HepG2 (cell line): ENCODE data around the gene ARHGEF26.

Source experiments
- CEBPB ChIP-seq: IDR thresholded peaks from 2 replicates; pipeline ENCODE4 v1.6.1; 2011; ENCODE audit warnings: low read depth, low read length, improper control_type of control experiment, borderline replicate concordance
- ELF4 ChIP-seq: sonication (generic); formaldehyde crosslinking; IDR thresholded peaks from 2 replicates; pipeline ENCODE4 v1.5.0; 2020; ENCODE audit warnings: missing genetic modification reagents, mild to moderate bottlenecking, moderate library complexity, borderline replicate concordance
- FOSL1 ChIP-seq: sonication (generic); formaldehyde crosslinking; IDR thresholded peaks from 2 replicates; pipeline ENCODE4 v1.9.0; 2021; ENCODE audit warnings: missing genetic modification reagents, borderline replicate concordance
- GTF2F1 ChIP-seq: fragments of 150-350 bp; IDR thresholded peaks from 2 replicates; pipeline ENCODE4 v1.6.1; 2014; ENCODE audit warnings: low read length
- HNRNPLL ChIP-seq: fragments of 200-400 bp; formaldehyde crosslinking; IDR thresholded peaks from 2 replicates; pipeline ENCODE4 v1.6.1; 2017; ENCODE audit warnings: mild to moderate bottlenecking, low read depth, low read length; ENCODE audit not compliant: poor library complexity, severe bottlenecking
- KLF16 ChIP-seq, 2 experiments: sonication (generic) in 1 of 2; formaldehyde crosslinking in 1 of 2; IDR thresholded peaks; 2 replicates each; pipeline versions ENCODE4 v1.6.1 to v1.8.0; 2016 to 2023; ENCODE audit warnings: missing genetic modification reagents in 2 of 2, missing compliant biosample characterization in 1 of 2
- RFXANK ChIP-seq: IDR thresholded peaks from 2 replicates; pipeline ENCODE4 v1.6.1; 2016
- TBP ChIP-seq: sonication (generic); formaldehyde crosslinking; IDR thresholded peaks from 2 replicates; pipeline ENCODE4 v1.5.0; 2020; ENCODE audit warnings: missing genetic modification reagents
- TF ChIP-seq, protein P1 (sequence below): sonication (generic); formaldehyde crosslinking; IDR thresholded peaks from 2 replicates; pipeline ENCODE4 v1.5.0; 2020; ENCODE audit warnings: mild to moderate bottlenecking, missing genetic modification reagents, moderate library complexity
- TF ChIP-seq, protein P2 (sequence below): sonication (generic); formaldehyde crosslinking; IDR thresholded peaks from 2 replicates; pipeline ENCODE4 v1.4.0; 2020; ENCODE audit warnings: missing genetic modification reagents

DNA sequence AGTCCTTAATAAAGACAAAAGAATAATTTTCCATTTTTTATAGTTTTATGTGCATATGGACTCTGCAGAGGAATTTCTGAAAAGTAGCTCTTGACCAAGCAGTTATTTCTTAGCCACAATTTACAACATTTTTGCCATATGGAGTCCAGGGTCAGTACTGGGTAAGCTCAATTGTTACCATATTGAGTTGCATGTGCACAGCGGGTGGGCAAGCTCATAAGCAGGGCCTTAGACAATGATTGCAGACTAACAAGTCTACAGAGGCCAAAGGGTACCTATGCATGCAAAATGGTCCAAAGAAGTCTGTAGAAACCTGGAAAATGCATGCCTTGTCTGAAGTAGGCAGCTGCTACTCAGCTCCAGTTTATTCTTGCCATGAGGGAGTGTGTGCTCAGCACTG lies 19.0 kb upstream of the ARHGEF26 start:
- TF ChIP-seq ELF4 (CRISPR knock-in tag) (no peak), HNRNPLL (no peak), CEBPB (no peak), GTF2F1 (no peak), KLF16 (CRISPR knock-in tag; IDR thresholded peaks at IDR 0.05) (no peak), RFXANK (CRISPR knock-in tag) (no peak), TBP (no peak), FOSL1 (CRISPR knock-in tag) (no peak)
- TF ChIP-seq, protein P1, sequence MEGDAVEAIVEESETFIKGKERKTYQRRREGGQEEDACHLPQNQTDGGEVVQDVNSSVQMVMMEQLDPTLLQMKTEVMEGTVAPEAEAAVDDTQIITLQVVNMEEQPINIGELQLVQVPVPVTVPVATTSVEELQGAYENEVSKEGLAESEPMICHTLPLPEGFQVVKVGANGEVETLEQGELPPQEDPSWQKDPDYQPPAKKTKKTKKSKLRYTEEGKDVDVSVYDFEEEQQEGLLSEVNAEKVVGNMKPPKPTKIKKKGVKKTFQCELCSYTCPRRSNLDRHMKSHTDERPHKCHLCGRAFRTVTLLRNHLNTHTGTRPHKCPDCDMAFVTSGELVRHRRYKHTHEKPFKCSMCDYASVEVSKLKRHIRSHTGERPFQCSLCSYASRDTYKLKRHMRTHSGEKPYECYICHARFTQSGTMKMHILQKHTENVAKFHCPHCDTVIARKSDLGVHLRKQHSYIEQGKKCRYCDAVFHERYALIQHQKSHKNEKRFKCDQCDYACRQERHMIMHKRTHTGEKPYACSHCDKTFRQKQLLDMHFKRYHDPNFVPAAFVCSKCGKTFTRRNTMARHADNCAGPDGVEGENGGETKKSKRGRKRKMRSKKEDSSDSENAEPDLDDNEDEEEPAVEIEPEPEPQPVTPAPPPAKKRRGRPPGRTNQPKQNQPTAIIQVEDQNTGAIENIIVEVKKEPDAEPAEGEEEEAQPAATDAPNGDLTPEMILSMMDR (CRISPR knock-in tag): no peak
- TF ChIP-seq, protein P2, sequence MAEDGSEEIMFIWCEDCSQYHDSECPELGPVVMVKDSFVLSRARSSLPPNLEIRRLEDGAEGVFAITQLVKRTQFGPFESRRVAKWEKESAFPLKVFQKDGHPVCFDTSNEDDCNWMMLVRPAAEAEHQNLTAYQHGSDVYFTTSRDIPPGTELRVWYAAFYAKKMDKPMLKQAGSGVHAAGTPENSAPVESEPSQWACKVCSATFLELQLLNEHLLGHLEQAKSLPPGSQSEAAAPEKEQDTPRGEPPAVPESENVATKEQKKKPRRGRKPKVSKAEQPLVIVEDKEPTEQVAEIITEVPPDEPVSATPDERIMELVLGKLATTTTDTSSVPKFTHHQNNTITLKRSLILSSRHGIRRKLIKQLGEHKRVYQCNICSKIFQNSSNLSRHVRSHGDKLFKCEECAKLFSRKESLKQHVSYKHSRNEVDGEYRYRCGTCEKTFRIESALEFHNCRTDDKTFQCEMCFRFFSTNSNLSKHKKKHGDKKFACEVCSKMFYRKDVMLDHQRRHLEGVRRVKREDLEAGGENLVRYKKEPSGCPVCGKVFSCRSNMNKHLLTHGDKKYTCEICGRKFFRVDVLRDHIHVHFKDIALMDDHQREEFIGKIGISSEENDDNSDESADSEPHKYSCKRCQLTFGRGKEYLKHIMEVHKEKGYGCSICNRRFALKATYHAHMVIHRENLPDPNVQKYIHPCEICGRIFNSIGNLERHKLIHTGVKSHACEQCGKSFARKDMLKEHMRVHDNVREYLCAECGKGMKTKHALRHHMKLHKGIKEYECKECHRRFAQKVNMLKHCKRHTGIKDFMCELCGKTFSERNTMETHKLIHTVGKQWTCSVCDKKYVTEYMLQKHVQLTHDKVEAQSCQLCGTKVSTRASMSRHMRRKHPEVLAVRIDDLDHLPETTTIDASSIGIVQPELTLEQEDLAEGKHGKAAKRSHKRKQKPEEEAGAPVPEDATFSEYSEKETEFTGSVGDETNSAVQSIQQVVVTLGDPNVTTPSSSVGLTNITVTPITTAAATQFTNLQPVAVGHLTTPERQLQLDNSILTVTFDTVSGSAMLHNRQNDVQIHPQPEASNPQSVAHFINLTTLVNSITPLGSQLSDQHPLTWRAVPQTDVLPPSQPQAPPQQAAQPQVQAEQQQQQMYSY: no peak
